Fibroblast of lung (primary cell): ENCODE measurements around the gene RNF38. TPM values are rescaled to one million over a fixed set of nuclear protein-coding genes. Genes with fewer than 3 reads are reported as not detected.
A peak's percentile ranks its signal among the peaks of the same experiment; 100 is the strongest.

ENCODE experiments used
- DNase-seq, 2 donors: peaks; one replicate each; pipeline versions ENCODE4 v3.0.0 to v3.0.0-alpha.2; 2010; ENCODE audit warnings: low read depth in 2 of 2
- H2AFZ ChIP-seq: 2 replicates; pipeline ENCODE4 v1.5.1; 2012; ENCODE audit warnings: low read length, control low read depth, inconsistent platforms
- H3K27ac ChIP-seq: 2 replicates; pipeline ENCODE4 v1.5.1; 2011; ENCODE audit warnings: low read length, control low read depth; ENCODE audit not compliant: insufficient read depth
- H3K27me3 ChIP-seq: 2 replicates; pipeline ENCODE4 v1.5.1; 2011; ENCODE audit warnings: mild to moderate bottlenecking, low read length; ENCODE audit not compliant: control insufficient read depth, insufficient read depth
- H3K36me3 ChIP-seq: 2 replicates; pipeline ENCODE4 v1.5.1; 2011; ENCODE audit warnings: low read length; ENCODE audit not compliant: control insufficient read depth, insufficient read depth
- H3K4me1 ChIP-seq: 2 replicates; pipeline ENCODE4 v1.5.1; 2011; ENCODE audit warnings: low read length; ENCODE audit not compliant: control insufficient read depth, insufficient read depth; ENCODE audit errors: extremely low read depth
- H3K4me2 ChIP-seq: 2 replicates; pipeline ENCODE4 v1.5.1; 2011; ENCODE audit warnings: low read length, control low read depth; ENCODE audit not compliant: insufficient read depth; ENCODE audit errors: extremely low read depth
- H3K4me3 ChIP-seq, 4 experiments: fragments of 200-600 bp in 1 of 4; sonication (generic) in 1 of 4; replicated peaks in 1 of 4; 2 replicates each; pipeline ENCODE4 v1.5.1; 2011 to 2016; ENCODE audit warnings: low read length in 4 of 4, low read depth in 3 of 4, mild to moderate bottlenecking in 3 of 4, control low read depth in 2 of 4, inconsistent platforms in 1 of 4, mixed read lengths in 1 of 4; ENCODE audit not compliant: insufficient read depth in 1 of 4; ENCODE audit errors: control extremely low read depth in 1 of 4
- H3K79me2 ChIP-seq: 2 replicates; pipeline ENCODE4 v1.5.1; 2012; ENCODE audit warnings: mild to moderate bottlenecking, low read length, inconsistent platforms; ENCODE audit not compliant: control insufficient read depth, insufficient read depth
- H3K9ac ChIP-seq: 2 replicates; pipeline ENCODE4 v1.5.1; 2011; ENCODE audit warnings: mild to moderate bottlenecking, low read length, control low read depth; ENCODE audit not compliant: insufficient read depth
- H3K9me3 ChIP-seq: 2 replicates; pipeline ENCODE4 v1.5.1; 2012; ENCODE audit warnings: low read depth, low read length; ENCODE audit not compliant: control insufficient read depth, insufficient read depth
- H4K20me1 ChIP-seq: 2 replicates; pipeline ENCODE4 v1.5.1; 2011; ENCODE audit warnings: low read length; ENCODE audit not compliant: control insufficient read depth, insufficient read depth; ENCODE audit errors: extremely low read depth
- EZH2 ChIP-seq: IDR thresholded peaks from 2 replicates; pipeline ENCODE4 v1.5.1; 2012; ENCODE audit warnings: low read length, control low read depth, mild to moderate bottlenecking; ENCODE audit errors: missing control alignments
- polyA plus RNA-seq, 2 donors: library from polyadenylated mRNA; depleted of rRNA in 1 of 2; stranded (reverse) in 1 of 2; unstranded in 1 of 2; fragments of >200 nt; gene quantifications; 2 replicates each; pipeline ENCODE4 v1.2.1, GENCODE V29; 2011 to 2012; ENCODE audit warnings: missing spikeins in 1 of 2
- total RNA-seq: library from RNA; depleted of rRNA; stranded (reverse); fragments of >200 nt; gene quantifications from 2 replicates; pipeline ENCODE4 v1.2.1, GENCODE V29; 2014
- TF ChIP-seq, protein P1 (sequence below), 2 donors: IDR thresholded peaks in 1 of 2; conservative IDR thresholded peaks in 1 of 2; 1 replicate in 1 of 2; 2 replicates in 1 of 2; pipeline ENCODE4 v1.5.1; 2011 to 2012; ENCODE audit warnings: low read length in 2 of 2, control low read depth in 1 of 2, inconsistent platforms in 1 of 2, low read depth in 1 of 2, mild to moderate bottlenecking in 1 of 2

RNF38 gene
- total and polyA plus RNA-seq, 2 donors (not counting 1 experiment from before 2014, with no cell fraction given): 8.9 to 18.8 TPM

DNA sequence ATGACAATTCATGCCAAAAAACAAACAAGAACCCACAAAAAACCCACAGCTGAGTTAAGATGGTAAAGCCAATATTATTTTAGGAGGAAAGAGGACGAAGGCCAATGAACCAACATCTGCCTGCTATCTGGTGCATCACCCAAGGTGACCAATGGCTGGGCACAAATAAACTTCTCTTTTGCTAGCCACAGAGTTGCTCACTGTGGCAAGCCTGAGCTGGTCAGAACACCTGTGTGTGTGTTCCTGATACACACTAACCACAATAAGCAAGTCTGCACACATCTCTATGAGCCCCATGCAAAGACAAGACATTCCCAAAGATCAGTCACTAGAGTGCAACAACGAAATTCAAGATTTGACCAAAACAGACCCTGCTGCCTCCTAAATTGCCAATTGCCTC, 63.1 kb downstream of the RNF38 start:
- Histone ChIP-seq H3K36me3 (peaks cover 4% of the 10 kb centered on the region), H3K27me3 (no peaks in the 10 kb centered on the region), H3K4me2 (no peak overlapping the region), H2AFZ (no peak overlapping the region), H3K9me3 (no peaks in the 10 kb centered on the region), H4K20me1 (no peaks in the 10 kb centered on the region), H3K79me2 (no peaks in the 10 kb centered on the region), H3K9ac (no peak overlapping the region), H3K27ac (no peak overlapping the region), H3K4me3 (no peak overlapping the region), H3K4me1 (no peaks in the 10 kb centered on the region)
- no peak for DNase-seq
- TF ChIP-seq, protein P1, sequence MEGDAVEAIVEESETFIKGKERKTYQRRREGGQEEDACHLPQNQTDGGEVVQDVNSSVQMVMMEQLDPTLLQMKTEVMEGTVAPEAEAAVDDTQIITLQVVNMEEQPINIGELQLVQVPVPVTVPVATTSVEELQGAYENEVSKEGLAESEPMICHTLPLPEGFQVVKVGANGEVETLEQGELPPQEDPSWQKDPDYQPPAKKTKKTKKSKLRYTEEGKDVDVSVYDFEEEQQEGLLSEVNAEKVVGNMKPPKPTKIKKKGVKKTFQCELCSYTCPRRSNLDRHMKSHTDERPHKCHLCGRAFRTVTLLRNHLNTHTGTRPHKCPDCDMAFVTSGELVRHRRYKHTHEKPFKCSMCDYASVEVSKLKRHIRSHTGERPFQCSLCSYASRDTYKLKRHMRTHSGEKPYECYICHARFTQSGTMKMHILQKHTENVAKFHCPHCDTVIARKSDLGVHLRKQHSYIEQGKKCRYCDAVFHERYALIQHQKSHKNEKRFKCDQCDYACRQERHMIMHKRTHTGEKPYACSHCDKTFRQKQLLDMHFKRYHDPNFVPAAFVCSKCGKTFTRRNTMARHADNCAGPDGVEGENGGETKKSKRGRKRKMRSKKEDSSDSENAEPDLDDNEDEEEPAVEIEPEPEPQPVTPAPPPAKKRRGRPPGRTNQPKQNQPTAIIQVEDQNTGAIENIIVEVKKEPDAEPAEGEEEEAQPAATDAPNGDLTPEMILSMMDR (conservative IDR thresholded peaks at IDR 0.05 in 1 of 2, IDR thresholded peaks at IDR 0.05 in 1 of 2; ENCODE audit: low read depth in 1 of 2, low read length in 2 of 2): no peak
- no peak for TF ChIP-seq EZH2

DNA sequence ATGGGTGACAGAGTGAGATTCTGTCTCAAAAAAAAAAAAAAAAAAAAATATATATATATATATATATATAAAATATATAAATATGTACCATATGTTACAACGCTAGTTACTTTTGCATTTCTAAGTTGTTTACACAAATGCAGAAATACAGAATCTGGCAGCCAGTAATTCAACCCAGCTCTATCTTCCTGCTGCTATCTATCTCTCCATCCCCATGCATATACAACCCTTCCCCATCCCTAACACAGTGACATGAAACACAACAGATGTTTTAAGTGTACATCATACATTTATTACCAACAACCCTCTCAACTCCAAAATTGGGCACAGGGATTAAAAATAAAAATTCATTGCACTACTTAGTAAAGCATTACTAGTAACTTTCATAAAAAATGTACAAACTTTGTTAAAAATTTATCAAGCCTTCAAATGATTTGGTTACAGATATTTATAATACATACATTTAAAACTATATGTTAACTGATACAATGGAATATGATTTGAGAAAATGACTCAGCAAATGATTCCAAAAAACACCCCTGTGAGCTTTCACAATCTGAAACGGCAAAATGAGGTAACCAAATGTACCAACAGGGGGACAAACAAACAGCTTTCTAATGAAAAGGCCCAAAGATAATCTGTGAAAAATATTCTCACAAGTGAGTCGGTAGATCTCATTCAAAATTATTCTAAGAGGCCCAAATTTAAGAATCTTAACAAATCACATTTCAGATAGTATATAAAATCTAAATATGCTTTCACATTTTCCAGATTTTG, 63.8 kb downstream of the RNF38 start:
- H3K4me1 ChIP-seq: no peaks in the 10 kb centered on the region
- no peak overlapping the region for H3K4me3 ChIP-seq
- H3K79me2 ChIP-seq: no peaks in the 10 kb centered on the region
- H3K36me3 ChIP-seq: peaks cover 2% of the 10 kb centered on the region
- H3K27ac ChIP-seq: no peak overlapping the region
- H2AFZ ChIP-seq: no peak overlapping the region
- DNase-seq: peak in 1 of 2 donors; percentile 22
- no peaks in the 10 kb centered on the region for H3K27me3 ChIP-seq
- TF ChIP-seq, protein P1 (conservative IDR thresholded peaks at IDR 0.05 in 1 of 2, IDR thresholded peaks at IDR 0.05 in 1 of 2; ENCODE audit: low read depth in 1 of 2, low read length in 2 of 2): no peak
- TF ChIP-seq EZH2: no peak
- no peak overlapping the region for H3K4me2 ChIP-seq
- H4K20me1 ChIP-seq: no peaks in the 10 kb centered on the region
- no peaks in the 10 kb centered on the region for H3K9me3 ChIP-seq
- no peak overlapping the region for H3K9ac ChIP-seq

DNA sequence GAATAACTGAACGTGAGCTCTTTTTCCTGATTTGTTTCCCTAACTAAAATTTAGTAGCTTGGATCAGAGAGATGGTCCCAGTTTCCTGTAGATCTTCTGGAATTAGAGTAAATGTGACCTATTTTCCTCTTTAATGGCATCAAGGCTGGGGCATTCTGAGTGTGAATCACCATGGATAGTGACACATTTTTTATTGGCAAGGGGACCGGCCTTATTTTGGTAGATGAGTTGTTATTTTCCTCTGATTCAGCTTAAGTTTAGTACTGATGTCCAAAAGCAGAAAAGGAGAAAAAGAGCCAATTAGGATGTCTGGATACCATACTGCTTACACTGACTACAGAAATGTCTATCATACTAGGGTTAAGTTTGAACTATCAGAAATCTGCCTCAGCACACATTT, 68.1 kb downstream of the RNF38 start:
- Histone ChIP-seq H3K79me2 (no peaks in the 10 kb centered on the region), H3K4me3 (no peak overlapping the region), H3K36me3 (no peaks in the 10 kb centered on the region), H3K9ac (no peak overlapping the region), H3K4me1 (no peaks in the 10 kb centered on the region), H3K4me2 (no peak overlapping the region), H3K9me3 (no peaks in the 10 kb centered on the region), H3K27me3 (no peaks in the 10 kb centered on the region), H2AFZ (no peak overlapping the region), H3K27ac (no peak overlapping the region), H4K20me1 (no peaks in the 10 kb centered on the region)
- DNase-seq: peak in 1 of 2 donors; percentile 14
- TF ChIP-seq EZH2: no peak
- TF ChIP-seq, protein P1 (conservative IDR thresholded peaks at IDR 0.05 in 1 of 2, IDR thresholded peaks at IDR 0.05 in 1 of 2; ENCODE audit: low read depth in 1 of 2, low read length in 2 of 2): no peak
